Measurements from ENCODE around the gene TIE1.

Gene TIE1

GRCh38 chr1:43274125-43274803 lies 26.5 kb upstream of the TIE1 start:
- no peak for DNase-seq

GRCh38 chr1:43274804-43275180 lies 26.0 kb upstream of the TIE1 start:
- no peak for DNase-seq

GRCh38 chr1:43275826-43276620 lies 24.8 kb upstream of the TIE1 start:
- no peak for DNase-seq

DNA sequence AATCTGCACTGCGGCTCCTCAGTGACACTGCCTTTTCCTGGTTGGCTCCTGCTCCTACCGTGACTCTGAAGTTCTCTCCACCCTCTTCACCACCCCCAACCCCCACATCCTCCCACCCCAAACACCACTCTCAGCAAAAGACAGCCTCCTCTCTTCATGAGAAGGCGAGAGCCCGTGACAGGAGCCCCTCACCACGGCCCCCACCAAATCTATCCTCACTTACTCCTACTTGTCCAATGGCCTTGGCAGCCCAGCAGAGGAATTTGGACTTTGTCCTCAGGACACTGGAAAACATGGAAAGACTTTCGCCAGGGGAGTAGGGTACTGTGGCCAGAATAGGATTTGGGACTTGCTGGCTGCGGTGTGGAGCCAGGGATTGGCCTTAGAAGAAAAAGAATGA lies 24.1 kb upstream of the TIE1 start:
- no peak for DNase-seq

- DNase-seq: no peak
These were observed 23.5 kb upstream of the TIE1 start for GRCh38 chr1:43277116-43277876.

- DNase-seq: no peak
These were observed 21.6 kb upstream of the TIE1 start for GRCh38 chr1:43279161-43279560.

DNA sequence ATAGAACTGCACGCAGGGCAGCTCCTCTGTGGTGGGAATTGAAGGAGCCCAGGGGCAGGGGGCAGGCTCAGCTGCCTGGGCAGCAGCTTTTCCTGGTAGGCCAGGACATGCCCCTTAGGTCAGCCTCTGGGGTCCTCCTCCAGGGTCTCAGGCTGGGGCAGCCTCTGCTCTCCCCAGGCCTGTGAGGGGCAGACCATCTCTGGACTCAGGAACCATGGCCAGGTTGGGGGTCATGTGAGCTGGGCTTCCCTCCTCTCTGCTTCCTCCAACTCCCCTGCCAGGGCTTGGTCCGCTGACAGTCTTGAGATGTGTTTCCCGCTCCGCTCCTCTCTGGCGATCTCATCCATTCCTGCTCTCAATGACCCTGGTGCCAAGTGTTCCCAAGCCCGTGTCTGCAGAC lies 21.1 kb upstream of the TIE1 start:
- DNase-seq: no peak

DNA sequence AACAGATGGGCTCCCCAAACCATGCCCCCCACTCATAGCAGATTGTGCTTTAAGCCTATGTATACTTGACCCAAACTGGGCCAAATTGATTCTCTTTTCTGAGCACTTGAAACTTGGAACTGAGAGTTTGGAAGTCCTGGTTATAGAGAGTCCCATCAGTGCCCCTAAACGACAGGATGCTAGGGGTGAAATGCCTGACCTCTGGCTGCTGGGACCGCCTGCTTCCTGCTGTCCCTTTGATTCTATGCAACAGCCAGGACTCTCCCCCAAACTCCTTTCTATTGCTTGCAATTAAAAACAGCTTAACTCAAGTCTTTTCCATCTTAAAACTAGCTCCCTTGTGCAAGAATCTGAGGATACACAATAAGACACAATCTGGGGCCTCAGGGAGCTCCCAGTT lies 20.1 kb upstream of the TIE1 start:
- DNase-seq: no peak

DNA sequence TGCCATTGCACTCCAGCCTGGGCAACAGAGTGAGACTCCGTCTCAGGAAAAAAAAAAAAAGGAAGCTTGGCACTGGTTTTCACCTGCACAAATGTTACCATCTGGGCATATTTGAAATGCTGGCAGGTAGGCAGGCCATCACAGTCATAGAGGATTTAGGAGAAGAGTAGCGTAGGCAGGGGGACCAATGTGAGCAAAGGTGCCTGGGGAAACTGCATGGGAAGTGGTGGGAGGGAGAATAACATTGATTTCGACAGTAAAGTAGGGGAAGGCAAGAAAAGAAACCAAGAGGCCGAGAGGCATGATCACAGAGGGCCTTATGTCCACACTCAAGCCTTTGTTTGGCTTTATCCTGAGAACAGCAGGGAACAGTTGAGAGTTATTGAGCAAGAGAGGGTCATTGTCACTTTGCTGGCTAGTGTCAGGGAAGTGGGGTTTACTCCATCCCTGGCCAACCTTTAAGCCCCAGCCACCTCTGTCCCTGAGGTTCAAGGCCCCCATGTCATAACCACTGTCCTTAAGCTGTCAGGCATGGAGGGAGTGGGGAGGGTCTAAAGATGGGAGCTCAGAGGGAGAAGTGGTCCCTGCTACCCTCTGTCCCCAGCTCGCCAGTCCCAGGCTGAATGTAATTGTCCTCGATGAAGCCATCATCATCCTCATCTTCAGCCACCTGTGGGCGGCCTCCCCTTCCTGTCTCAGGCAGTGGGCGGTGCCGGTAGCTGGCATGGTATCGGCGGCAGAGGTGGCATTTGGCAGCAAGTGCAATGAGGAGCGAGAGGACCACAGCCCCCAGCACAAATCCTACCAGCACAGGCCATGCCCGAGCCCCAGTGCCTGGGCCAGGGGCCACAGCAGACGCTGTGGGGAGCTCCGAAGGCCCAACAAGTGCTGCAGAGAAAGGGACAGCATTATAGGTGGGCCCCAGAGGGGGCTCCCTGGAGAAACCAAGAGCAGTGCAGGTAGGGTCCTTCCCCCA lies 18.3 kb upstream of the TIE1 start:
- peak in 1 of 14 donors; percentile 66 for DNase-seq

GRCh38 chr1:43284065-43284464 lies 16.7 kb upstream of the TIE1 start:
- DNase-seq: no peak

DNA sequence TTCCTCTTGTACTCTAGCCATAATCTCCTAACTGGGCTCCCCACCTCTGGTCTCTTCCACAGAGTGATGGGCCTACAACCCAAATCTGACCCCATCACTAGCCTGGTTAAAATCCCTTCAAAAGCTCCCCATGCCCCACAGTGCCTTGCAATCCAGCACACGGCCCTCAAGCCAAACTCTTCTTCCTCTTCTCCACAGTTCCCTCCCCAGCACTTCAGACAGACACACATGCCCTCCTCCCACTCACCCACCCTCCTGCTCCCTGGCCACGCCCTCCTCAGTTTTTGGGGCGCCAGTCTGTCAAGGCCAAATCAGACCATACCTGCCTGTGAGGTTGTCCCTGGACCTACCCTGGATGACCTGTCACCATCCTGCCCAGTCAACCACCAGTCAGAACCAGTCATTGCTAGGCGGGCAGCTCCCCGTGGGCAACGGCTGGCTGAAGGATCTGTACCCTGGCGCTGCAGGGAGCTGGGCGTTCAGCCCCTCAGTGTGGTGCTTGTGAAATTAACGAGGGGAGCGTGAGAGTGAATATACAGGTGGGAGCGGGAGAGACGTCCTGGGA lies 16.2 kb upstream of the TIE1 start:
- no peak for DNase-seq

DNA sequence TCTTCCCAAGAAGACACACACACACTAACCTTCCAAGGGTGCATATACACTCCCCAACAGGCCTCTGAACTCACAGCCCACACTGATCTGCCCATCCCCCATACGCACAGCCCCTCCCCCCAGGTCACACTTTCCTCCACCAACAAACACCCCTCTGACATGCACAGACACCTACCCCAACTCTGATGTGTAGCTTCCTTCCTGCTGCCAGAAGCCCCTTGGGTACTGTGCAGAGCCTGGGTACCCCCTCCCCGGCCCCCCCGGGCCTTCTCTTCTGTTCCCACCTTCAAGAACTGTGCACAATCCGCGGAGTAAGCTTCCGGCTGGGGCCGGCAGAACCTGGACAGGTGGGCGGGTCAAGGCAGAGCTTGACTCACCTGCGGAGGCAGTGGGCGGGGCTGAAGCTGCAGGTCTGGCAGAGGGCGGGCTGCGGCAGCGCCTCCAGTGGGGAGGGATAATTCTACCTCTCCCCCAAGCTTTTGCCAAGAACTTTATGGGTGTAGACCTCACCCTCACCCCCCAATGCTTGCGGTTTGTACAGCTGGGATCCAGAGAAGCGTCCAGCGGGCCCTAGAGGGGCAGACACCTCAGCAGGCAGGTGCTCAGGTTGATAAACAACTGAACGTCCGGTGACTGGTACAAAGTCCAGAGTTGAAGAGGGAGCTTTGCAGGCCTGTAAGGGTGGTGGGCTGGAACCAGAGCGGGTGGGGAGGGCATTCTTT lies 15.4 kb upstream of the TIE1 start, which contains the start of gene C1orf210:
TSS of gene C1orf210 (minus strand) at position 313 of the 722 bp plus-strand sequence. CDS start 2,311 bp downstream, outside the sequence.
- DNase-seq: no peak

DNA sequence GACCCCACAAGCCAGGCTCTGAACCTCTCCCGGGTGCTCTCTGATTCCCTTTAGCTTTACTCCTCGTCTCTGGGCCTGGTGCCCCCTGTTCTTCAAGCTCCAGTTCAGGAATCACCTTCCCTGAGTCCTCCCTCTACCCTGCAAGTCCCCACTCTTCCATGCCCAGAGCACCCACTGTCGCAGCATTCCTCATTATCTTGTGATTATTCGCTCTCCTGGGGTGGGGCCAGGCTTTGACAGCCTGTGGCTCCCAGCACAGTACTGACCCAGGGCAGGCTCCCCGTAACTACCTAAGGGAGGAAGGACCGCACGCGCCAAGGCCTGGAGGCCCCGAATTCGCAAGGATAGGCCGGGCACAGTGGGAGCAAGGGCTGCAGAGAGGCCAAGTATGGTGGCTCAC lies 14.7 kb upstream of the TIE1 start:
- no peak for DNase-seq

GRCh38 chr1:43286533-43286932 lies 14.2 kb upstream of the TIE1 start:
- no peak for DNase-seq

DNA sequence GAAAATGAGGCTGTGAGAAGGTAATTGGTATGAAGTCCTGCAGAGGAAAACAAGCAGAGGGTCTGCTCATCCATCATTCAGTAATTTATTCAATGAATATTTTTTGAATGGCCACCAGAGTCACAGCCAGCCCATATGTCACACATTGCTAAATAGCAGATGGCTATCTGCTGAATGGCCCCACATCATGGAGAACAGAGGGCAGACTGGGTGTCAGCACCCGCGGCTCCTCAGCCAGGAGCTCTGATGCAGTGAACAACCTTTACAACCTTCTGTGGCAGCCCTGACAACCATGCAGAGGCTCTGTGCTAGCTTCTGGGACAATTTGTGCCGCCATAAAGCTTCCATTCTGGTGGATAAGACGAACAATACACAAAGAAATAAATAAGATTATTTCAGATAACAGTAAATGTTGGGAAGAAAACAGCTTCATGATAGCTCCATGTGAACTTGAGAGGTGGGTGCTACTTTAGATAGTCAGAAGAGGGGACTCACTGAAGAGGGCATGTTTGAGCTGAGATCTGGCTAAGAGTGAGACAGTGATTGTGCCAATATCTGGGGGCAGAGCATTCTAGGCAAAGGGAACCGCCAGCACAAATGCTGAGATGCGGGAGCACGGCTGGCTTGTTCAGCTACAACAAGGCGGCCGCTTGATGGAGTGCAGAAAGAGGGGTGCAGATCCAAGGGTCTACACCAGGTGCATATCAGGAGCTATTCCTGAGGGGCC lies 12.6 kb upstream of the TIE1 start:
- DNase-seq: peak in 1 of 14 donors; percentile 46

DNA sequence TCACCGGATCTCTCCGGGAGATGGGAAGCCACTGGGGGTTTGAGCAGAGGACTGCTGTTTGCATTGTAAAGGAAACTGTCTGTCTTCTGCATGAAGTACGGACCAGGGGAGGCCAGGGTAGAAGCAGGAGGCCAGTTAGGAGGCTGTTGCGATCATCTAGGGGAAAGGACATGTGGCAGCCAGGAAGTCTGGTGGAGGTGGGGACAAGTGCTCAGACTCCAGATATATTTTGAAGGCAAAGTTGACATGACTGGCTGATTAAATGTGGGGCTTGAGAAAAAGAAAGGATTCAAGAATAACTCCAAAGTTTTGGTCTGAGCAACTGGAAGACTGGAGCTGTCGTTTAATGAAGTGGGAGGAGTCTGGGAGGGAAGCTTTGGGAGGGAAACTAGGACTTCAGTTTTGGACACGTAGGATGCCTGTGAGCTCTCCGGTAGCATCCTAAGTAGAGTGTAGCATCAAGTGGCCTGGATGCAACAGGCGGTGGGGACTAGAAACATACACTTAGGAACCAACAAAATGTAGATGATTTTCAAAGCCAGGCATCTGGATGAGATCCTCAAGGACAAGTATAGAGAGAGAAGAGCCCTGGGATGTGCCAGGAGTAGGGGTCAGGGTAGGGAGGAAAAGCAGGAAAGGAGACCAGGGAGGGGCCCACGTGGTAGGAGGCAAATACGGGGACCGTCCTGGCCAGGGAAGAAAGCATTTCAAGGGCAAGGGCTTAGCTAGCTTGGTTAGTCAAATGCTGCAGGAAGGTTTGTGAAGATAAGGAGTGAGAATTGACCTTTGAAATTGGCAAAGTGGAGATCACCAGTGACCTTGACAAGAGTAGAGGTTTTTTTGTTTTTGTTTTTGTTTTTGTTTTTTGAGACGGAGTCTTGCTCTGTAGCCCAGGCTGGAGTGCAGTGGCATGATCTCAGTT lies 11.7 kb upstream of the TIE1 start:
- DNase-seq: no peak

DNA sequence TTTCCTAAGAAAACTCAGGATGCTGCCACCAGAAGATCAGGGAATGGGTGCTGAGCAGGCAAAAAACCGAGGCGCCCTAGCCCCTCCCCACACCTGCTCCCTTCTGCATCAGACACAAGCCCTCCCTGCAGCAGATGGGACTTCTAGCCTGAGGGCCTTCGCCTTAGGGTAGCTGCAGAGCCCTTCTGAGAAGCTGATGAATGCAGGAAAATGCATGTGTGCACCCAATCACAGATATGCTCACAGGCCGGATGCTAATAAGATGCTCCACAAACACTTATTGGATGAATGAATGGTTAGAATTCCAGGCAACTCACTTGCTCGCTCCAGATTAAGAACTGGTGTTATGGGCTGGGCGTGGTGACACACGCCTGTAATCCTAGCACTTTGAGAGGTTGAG lies 8.6 kb upstream of the TIE1 start:
- DNase-seq: no peak

- DNase-seq: no peak
These were observed 8.1 kb upstream of the TIE1 start for GRCh38 chr1:43292679-43293078.

- DNase-seq: no peak
These were observed 7.6 kb upstream of the TIE1 start for GRCh38 chr1:43293176-43293575.
